Thoracic aorta (tissue), 2 donors: Measurements from ENCODE around the gene ENPP1. TPM values are rescaled to one million over a fixed set of nuclear protein-coding genes. Genes with fewer than 3 reads are reported as not detected.

Experiments used
- ATAC-seq: fragments of 150-250 bp; one replicate; pipeline ENCODE4 v1.8.0; 2017; ENCODE audit warnings: low read depth; ENCODE audit not compliant: insufficient number of reproducible peaks, low FRiP score
- DNase-seq: peaks from one replicate; pipeline ENCODE4 v3.0.0-alpha.2; 2020; ENCODE audit warnings: low spot score
- H3K27ac ChIP-seq, 2 donors: fragments of 200-600 bp; sonication (generic); 1 replicate in 1 of 2; 2 replicates in 1 of 2; pipeline ENCODE4 v1.5.1; 2016; ENCODE audit warnings: mild to moderate bottlenecking in 2 of 2, moderate library complexity in 2 of 2
- H3K27me3 ChIP-seq: fragments of 200-600 bp; sonication (generic); replicated peaks from 2 replicates; pipeline ENCODE4 v1.6.0; 2016; ENCODE audit warnings: mild to moderate bottlenecking; ENCODE audit not compliant: insufficient read depth
- H3K36me3 ChIP-seq: fragments of 200-600 bp; sonication (generic); one replicate; pipeline ENCODE4 v1.5.1; 2016
- H3K4me1 ChIP-seq, 2 donors: fragments of 200-600 bp; sonication (generic); 1 replicate in 1 of 2; 2 replicates in 1 of 2; pipeline versions ENCODE4 v1.5.1 to v1.6.0; 2016; ENCODE audit warnings: low read depth in 2 of 2, mild to moderate bottlenecking in 1 of 2; ENCODE audit not compliant: control insufficient read depth in 1 of 2
- H3K4me3 ChIP-seq: fragments of 200-600 bp; sonication (generic); 2 replicates; pipeline ENCODE4 v1.5.1; 2016; ENCODE audit warnings: mild to moderate bottlenecking
- H3K9me3 ChIP-seq: fragments of 200-600 bp; sonication (generic); 2 replicates; pipeline ENCODE4 v1.5.1; 2016
- total RNA-seq, 2 donors: library from RNA; depleted of rRNA; stranded (reverse); fragments of >200 nt; gene quantifications; one replicate each; pipeline versions ENCODE4 v1.1.0 to v1.2.3, GENCODE V29; 2016
- TF ChIP-seq, protein P1 (sequence below): fragments of 200-600 bp; sonication (generic); IDR thresholded peaks from one replicate; pipeline ENCODE4 v1.5.1; 2019; ENCODE audit warnings: antibody characterized with exemption

ENPP1 gene
- total RNA-seq, 2 donors from 2014 or later = 27.8 to 40.5 TPM

DNA sequence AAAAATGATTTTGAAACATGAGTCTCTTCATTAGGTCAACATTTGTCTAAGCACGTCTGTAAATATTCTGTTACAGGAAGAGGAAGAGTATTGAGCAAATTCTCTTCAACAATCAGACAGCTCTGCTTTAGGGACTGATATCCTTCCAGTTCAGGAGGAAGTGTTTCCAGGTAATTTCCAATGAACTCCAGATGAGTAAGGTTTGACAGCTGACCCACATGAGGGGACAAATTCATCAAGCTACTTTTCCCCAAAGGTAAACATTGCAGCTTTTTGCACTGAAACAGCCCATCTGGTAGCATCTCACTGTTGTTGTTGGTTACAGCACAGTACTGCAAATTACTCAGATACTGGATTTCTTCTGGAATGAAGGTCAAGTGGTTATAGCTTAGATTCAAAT lies 18.1 kb downstream of the ENPP1 start:
- ATAC-seq (no peak), DNase-seq (no peak)
- TF ChIP-seq, protein P1, sequence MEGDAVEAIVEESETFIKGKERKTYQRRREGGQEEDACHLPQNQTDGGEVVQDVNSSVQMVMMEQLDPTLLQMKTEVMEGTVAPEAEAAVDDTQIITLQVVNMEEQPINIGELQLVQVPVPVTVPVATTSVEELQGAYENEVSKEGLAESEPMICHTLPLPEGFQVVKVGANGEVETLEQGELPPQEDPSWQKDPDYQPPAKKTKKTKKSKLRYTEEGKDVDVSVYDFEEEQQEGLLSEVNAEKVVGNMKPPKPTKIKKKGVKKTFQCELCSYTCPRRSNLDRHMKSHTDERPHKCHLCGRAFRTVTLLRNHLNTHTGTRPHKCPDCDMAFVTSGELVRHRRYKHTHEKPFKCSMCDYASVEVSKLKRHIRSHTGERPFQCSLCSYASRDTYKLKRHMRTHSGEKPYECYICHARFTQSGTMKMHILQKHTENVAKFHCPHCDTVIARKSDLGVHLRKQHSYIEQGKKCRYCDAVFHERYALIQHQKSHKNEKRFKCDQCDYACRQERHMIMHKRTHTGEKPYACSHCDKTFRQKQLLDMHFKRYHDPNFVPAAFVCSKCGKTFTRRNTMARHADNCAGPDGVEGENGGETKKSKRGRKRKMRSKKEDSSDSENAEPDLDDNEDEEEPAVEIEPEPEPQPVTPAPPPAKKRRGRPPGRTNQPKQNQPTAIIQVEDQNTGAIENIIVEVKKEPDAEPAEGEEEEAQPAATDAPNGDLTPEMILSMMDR = no peak
- H3K4me3 ChIP-seq = no peak overlapping the region
- peaks cover 25 to 29% of the 10 kb centered on the region in 2 donors for H3K4me1 ChIP-seq
- no peaks in the 10 kb centered on the region for H3K27me3 ChIP-seq
- H3K9me3 ChIP-seq = no peaks in the 10 kb centered on the region
- H3K36me3 ChIP-seq = no peaks in the 10 kb centered on the region
- no peak overlapping the region for H3K27ac ChIP-seq

DNA sequence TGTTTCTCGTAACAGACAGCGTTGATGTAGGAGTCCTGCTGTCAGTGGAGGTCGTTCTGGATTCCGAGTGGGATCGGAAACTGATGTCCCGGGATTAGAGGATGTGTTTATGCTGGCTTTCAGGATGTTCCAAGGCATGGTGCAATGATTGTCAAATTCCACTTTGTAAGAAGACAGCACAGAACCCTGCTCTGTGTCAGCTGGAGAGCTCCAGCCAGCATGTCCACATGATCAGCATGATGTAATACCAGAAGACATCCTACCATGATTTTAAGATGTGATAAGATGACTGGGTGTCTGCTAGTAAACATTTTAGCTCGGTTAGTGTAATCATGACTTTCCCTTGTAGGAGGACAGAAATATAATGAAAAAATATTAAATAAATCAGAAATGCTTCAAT lies 20.3 kb downstream of the ENPP1 start:
- H3K4me3 ChIP-seq = no peak overlapping the region
- no peaks in the 10 kb centered on the region for H3K36me3 ChIP-seq
- TF ChIP-seq, protein P1 = no peak
- no peaks in the 10 kb centered on the region for H3K27me3 ChIP-seq
- H3K27ac ChIP-seq = peak overlapping the region in 1 of 2 donors; percentile 44
- ATAC-seq = no peak
- DNase-seq = no peak
- H3K4me1 ChIP-seq = peaks cover 16 to 37% of the 10 kb centered on the region in 2 donors
- H3K9me3 ChIP-seq = no peaks in the 10 kb centered on the region

DNA sequence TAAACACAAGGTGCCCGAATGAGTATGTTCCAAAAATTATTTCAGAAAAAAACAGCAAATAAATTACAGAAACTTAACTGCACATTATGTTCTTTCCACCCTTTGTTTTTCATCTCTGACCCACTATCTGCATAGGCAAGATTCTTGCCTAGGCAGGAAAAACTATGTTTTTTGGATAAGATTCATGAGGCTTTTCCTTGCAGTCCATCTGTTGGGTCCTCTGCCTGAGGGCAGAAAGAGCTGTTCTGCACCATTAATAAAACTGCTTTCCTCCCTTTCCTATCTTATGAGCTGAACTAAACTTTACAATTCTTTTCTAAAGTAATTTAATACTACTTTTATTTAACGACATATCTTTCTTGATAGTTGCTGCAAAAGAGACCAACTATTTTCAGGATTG lies 21.1 kb downstream of the ENPP1 start:
- H3K27ac ChIP-seq = peak overlapping the region; percentile 12 to 44
- H3K27me3 ChIP-seq = no peaks in the 10 kb centered on the region
- H3K4me3 ChIP-seq = no peak overlapping the region
- peaks cover 16 to 37% of the 10 kb centered on the region in 2 donors for H3K4me1 ChIP-seq
- DNase-seq = no peak
- TF ChIP-seq, protein P1 = no peak
- H3K9me3 ChIP-seq = no peaks in the 10 kb centered on the region
- ATAC-seq = no peak
- no peaks in the 10 kb centered on the region for H3K36me3 ChIP-seq

DNA sequence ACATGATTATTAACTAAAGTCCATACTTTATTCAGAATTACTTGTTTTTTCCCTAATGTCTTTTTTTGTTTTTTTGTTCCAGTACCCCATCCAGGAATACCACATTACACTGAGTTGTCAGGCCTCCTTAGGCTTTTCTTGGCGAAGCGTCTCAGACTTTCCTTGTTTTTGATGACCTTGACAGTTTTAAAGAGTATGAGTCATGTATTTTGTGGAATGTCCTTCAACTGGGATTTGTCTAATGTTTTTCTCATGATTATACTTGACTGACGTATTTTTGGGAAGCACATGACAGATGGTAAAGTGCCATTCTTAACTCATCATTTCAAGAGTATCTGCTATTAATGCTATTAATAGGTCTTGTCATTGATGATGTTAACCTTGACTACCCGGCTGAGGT lies 23.6 kb downstream of the ENPP1 start:
- no peak overlapping the region for H3K4me3 ChIP-seq
- H3K9me3 ChIP-seq = no peaks in the 10 kb centered on the region
- H3K27me3 ChIP-seq = no peaks in the 10 kb centered on the region
- TF ChIP-seq, protein P1 = no peak
- ATAC-seq = peak; percentile 92
- no peak for DNase-seq
- no peaks in the 10 kb centered on the region for H3K36me3 ChIP-seq
- H3K4me1 ChIP-seq = peaks cover 11 to 37% of the 10 kb centered on the region in 2 donors
- peak overlapping the region; percentile 42 to 72 for H3K27ac ChIP-seq

DNA sequence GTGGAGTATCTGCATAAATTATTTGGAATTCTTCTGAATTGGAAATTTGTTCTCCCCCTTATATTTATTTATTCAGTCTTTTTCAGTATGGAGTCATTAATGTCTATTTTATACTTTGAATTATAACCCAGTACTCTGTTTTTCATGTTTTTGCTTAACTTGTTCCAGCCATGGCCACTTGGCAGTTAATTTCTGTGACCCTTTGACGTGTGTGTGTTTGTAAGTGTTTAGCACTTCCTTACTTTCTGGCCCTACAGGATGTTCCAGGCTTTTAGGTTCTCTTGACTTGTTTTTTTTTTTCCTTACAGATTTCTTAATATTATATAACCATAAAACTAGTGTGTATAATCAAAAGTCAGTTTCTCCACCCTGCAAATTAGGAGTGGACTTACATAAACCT lies 24.1 kb downstream of the ENPP1 start:
- H3K27ac ChIP-seq = peak overlapping the region; percentile 39 to 72
- no peak for DNase-seq

More for the DNA sequence above, 24.1 kb downstream of the ENPP1 start:
- ATAC-seq = no peak
- H3K4me1 ChIP-seq = peaks cover 11 to 37% of the 10 kb centered on the region in 2 donors
- H3K27me3 ChIP-seq = no peaks in the 10 kb centered on the region
- no peaks in the 10 kb centered on the region for H3K9me3 ChIP-seq
- no peaks in the 10 kb centered on the region for H3K36me3 ChIP-seq
- TF ChIP-seq, protein P1 = no peak
- H3K4me3 ChIP-seq = no peak overlapping the region
